NAMALWA (cell line): Measurements from ENCODE around the gene ILF2.
"Not testable (repeated sequence)": the region's sequence is repeated elsewhere in the genome, so short reads cannot be mapped to it uniquely, and the experiment has no call there.

Experiments
- DNase-seq: peaks from one replicate; pipeline ENCODE4 v3.0.0-alpha.2; 2015; ENCODE audit warnings: low spot score

ILF2 gene

DNA sequence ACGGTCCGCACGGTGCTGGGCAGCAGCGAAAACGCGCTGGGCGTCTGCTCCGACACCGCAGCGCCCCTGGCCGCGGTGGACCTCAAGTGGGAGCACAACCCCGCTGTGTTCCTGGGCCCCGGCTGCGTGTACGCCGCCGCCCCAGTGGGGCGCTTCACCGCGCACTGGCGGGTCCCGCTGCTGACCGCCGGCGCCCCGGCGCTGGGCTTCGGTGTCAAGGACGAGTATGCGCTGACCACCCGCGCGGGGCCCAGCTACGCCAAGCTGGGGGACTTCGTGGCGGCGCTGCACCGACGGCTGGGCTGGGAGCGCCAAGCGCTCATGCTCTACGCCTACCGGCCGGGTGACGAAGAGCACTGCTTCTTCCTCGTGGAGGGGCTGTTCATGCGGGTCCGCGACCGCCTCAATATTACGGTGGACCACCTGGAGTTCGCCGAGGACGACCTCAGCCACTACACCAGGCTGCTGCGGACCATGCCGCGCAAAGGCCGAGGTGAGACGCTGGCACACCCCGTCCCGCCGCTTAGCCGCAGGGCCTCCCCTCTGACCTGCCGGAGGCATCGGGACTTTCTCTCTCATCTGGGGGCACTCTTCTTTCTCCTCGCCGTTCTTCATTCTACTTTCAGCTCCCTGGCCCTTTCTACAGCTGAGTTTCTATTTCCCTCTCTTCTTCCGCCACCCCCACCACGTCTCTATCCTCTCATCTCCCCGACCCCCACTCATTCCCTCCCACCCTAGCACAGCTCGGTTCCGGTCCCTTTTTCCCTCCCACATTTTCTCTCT is 8.7 kb upstream of the ILF2 start:
- no peak for DNase-seq

DNA sequence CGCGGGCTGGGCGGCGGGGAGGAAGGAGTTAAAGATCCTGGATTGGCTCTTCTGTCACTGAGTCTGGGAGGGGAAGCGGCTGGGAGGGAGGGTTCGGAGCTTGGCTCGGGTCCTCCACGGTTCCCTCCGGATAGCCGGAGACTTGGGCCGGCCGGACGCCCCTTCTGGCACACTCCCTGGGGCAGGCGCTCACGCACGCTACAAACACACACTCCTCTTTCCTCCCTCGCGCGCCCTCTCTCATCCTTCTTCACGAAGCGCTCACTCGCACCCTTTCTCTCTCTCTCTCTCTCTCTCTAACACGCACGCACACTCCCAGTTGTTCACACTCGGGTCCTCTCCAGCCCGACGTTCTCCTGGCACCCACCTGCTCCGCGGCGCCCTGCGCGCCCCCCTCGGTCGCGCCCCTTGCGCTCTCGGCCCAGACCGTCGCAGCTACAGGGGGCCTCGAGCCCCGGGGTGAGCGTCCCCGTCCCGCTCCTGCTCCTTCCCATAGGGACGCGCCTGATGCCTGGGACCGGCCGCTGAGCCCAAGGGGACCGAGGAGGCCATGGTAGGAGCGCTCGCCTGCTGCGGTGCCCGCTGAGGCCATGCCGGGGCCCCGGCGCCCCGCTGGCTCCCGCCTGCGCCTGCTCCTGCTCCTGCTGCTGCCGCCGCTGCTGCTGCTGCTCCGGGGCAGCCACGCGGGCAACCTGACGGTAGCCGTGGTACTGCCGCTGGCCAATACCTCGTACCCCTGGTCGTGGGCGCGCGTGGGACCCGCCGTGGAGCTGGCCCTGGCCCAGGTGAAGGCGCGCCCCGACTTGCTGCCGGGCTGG is 7.9 kb upstream of the ILF2 start, which contains the start of gene NPR1:
TSS of gene NPR1 (plus strand) at position 170 of the 818 bp plus-strand sequence. CDS start at position 591, 421 bp downstream.
- DNase-seq, result no peak

DNA sequence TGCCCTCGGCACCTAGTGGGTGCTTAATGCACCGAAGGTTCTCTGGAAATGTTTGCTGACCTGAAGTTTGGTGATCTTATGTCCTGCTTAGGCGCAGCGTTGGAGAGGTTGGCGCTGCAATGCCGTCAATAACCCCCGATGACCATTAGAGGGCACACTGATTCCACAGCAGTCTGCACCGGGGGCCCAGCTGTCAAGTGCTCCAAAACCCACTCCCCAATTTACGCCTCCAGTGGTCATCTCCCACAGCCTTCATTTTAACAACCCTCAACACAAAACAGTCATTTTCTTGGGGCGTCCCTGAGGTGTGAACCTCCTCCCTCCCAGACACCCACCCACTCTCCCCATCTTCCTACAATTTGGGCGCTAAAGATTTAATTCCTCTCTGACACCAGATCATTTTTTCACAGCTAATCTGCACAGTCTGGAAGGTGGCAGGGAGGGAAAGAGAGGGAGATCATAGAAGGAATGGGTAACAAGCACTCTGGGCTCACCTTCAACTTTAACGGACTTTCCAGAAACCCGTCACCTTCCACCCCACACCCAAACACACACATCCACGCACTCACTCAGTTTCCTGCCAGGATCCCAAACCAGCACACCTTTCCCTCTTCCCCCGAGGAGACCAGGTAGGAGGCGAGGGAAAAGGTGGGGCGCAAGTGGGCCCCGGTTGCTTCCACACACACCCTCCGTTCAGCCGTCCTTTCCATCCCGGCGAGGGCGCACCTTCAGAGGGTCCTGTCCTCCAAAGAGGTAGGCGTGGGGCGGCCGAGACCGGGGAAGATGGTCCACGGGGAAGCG is 7.1 kb upstream of the ILF2 start:
- DNase-seq, result peak; percentile 77

DNA sequence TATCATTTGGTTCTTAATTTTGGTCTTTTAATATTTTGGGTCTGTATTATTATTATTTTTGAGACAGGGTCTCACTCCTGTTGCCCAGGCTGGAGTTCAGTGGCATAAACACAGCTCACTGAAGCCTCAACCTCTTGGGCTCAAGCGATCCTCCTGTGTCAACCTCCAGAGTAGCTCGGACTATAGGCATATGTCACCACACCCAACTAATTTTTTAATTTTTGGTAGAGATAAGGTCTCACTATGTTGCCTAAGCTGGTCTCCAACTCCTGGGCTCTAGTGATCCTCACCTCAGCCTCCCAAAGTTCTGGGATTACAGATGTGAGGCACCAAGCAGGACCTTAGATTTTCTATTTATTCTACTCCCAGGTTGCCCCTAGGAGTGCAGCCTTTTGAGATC is 2.7 kb upstream of the ILF2 start:
- no peak for DNase-seq

DNA sequence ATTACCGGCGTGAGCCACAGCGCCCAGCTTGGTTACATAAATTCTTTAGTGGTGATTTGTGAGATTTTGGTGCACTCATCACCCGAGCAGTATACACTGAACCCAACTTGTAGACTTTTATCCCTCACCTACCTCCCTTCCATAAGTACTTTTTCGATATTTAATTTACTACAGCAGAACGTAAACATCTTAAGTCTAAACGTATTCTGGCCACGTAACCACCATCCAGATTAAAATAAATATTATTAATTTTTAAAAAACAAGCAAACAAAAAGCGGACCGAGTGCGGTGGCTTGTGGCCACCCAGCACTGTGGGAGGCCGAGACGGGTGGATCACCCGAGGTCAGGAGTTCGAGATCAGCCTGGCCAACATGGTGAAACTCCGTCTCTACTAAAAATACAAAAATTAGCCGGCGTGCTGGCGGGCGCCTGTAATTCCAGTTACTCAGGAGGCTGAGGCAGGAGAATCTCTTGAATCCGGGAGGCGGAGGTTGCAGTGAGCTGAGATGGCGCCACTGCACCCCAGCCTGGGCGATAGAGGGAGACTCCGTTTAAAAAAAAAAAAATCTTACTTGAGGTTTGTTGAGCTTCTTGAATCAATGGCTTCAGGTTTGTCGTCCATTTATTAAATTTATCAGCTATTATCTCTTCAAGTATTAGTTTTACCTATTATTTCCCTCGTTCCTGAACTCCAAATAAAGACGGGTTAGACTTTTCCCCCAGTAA is 998 bp upstream of the ILF2 start:
- peak; percentile 82 for DNase-seq

DNA sequence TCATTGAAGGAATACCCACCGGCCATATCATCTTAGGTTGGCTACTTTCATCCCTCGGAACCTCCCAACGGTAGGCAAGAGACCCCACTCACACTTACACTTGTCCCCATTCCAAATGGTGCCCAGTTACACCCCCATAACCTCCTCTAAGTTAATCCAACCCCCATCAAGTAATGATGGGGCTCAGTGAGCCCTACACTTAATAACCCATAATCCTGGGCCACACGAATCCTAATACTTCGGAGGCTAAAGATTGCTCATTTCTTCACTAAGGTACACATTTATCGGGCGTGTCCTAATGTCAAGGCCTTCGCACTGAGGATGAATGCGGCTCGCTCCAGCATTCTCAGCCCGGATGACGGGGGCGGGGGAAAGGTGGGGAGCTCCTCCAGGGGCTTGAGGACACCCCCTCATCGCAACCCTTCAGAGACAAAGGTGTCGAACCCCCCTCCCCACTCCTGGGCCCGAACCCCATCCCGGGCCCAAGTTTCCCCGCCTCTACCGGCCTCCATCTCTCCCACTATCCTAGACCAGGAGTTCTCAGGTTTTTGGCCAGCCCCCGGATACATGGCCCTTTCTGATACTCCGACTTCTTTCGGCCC is 435 bp downstream of the ILF2 start:
- DNase-seq, result no peak

DNA sequence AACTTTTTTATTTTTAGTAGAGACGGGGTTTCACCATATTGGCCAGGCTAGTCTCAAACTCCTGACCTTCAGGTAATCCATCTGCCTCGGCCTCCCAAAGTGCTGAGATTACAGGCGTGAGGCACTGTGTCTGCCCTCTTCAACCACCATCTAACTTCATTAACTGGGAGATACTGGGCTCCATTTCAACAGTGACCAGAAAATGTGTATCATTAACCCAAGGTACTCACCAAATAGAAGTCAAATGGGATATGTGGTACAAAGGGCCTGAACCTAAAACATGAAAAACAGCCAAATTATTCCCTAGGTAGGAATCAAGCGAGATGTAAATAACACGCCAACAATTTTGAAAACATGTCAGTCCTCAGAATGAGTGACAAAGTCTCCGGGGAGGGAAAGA is 1.2 kb downstream of the ILF2 start:
- no peak for DNase-seq

DNA sequence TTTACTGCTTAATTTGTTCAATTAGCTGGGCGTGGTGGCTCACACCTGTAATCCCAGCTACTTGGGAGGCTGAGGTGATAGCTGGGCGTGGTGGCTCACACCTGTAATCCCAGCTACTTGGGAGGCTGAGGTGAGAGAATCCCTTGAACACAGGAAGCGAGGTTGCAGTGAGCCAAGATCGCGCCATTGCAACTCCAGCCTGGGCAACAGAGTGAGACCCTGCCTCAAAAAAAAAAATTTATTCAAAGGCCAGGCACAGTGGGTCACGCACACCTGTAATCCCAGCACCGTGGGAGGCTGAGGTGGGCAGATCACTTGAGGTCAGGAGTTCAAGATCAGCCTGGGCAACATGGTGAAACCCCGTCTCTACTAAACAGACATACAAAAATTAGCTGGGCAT is 2.1 kb downstream of the ILF2 start:
- not testable (repeated sequence) for DNase-seq

DNA sequence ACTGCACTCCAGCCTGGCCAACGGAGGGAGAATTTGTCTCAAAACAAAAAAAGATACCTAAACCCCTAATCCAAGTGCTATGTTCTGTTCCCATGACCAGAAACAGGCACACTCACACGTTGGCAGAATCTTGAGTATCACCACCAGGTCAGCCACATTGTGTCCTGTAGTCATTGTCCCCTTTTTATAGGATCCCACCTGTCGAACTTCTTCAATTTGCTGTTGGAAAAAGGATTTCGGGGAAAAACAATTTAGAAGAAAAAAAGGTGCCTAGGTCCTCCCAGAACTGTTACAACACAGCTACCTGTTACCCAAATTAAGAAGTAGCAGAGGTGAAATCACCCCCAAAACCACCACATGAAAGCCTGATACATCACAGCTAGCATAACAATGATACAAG is 3.4 kb downstream of the ILF2 start:
- DNase-seq, result no peak

DNA sequence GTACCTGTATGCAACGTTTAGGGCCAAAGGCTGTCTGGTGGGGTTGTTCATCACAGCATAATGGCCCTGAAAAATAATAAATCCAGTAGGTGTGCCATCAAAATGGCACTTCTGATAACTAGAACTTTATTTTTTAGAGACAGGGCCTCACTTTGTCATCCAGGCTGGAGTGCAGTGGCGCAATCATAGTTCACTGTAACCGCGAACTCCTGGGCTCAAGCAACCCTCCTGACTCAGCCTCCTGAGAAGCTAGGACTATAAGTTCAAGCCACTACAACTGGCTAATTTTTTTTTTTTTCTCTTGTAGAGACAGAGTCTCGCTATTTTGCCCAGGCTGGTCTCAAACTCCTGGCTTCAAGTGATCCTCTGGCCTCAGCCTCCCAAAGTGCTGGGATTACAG is 7.6 kb downstream of the ILF2 start:
- DNase-seq, result no peak

DNA sequence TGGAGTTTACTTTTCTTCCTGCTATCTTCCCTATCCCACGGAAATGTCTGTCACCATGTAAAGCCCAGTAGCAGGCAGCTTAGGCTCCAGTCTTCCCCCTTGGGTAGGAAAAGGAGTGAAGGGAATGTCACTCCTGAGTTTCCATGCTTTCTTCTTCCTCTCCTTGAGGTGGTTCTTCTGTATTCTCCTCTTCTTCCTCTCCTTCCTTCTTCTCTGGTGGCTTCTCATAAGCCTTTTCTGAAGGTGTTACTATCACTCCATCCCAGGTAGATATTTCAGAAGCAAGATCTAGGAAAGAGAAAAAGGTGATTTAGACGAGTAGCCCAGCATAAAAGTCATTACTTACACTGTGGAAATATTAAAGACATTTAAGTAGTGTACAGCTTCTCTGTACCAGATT is 8.5 kb downstream of the ILF2 start:
- DNase-seq, result no peak

DNA sequence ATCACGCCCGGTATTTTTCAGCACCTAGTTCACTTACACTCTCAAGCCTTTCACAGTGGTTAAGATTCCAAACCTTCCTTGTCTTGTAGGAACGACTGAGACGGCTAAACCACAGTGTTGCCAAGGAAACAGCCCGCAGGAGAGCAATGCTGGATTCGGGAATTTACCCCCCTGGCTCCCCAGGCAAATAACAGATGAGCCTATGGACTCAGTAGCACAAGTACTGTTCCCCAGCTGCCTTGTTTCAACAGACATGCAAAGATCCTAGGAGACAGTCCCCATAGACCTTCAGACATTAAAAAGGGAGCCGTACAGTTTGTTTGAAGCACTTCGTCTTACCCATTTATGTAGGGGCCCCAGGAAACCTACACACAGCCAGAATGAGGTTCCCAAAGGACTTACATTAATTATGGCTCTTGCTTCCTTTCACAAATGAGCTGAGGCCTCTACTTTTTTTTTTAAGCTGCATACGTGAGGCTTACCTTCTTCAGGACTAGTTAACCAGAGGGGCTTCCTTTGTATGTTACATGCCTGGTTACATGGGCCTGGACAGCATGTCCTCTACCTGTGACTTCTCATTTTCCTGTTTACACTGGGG is 9.6 kb downstream of the ILF2 start:
- peak; percentile 40 for DNase-seq

DNA sequence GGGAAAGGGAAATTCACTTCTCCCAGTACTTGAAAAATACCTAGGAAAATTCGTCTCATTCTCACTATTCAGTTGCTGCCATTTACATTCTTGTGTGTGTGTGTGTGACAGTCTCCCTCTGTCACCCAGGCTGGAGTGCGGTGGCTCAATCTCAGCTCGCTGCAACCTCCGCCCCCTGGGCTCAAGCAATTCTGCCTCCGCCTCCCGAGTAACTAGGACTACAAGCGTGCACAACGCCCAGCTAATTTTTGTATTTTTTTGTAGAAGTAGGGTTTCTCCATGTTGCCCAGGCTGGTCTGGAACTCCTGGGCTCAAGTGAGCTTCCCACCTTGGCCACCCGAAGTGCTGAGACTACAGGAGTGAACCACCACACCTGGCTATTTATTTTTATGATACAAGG is 11.1 kb downstream of the ILF2 start:
- DNase-seq, result no peak

DNA sequence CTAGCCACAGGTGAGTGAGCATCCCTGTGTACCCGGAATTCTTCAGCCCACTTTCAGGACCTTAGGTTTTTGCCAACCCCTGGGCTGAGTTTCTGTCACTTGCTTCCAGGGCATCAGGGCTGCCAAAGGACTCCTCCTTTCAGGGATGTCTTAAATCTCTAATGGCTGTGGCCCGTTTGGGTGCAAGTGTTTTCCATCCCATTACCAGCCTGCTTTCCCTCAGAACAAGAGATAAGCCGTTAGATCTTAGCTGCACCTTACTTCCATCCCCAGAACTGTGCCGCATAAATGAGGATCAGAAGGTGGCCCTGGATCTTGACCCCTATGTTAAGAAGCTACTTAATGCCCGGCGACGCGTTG is 11.6 kb downstream of the ILF2 start:
- DNase-seq, result no peak

DNA sequence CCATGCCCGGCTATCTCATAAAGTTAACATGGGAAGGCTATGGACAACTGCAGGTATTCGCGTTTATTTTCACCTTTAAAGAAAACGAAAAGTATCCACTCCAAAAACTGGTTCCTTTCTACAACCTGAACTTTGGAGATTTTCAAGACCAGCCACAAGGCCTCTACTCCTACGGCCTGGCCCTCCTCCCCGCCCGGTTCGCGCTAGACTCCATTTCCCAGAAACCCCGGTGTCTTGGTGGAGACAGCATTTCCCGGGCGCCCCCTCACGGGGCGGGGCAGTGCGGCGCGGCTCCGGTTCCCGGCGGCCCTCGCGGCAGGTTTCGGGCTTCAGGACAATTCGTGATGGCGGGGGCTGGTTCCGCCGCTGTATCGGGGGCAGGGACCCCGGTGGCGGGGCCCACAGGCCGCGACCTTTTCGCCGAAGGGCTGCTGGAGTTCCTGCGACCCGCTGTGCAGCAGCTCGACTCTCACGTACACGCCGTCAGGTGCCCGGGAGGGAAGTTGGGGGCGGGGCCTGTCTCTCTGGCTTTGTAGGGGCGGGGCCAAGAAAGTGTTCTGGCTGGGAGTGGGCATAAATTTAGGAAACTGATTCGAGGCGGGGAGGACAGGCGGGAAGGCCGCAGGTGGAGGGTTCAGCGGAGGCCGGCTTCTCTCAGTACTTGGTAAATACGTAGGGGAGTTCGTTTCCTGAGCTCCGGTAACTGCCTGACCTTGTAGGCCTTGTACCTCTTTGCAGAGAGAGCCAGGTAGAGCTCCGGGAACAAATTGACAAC is 12.2 kb downstream of the ILF2 start, which contains the start of gene SNAPIN:
TSS of gene SNAPIN (plus strand) at position 304 of the 775 bp plus-strand sequence. CDS start at position 345, 41 bp downstream.
- peak; percentile 97 for DNase-seq

DNA sequence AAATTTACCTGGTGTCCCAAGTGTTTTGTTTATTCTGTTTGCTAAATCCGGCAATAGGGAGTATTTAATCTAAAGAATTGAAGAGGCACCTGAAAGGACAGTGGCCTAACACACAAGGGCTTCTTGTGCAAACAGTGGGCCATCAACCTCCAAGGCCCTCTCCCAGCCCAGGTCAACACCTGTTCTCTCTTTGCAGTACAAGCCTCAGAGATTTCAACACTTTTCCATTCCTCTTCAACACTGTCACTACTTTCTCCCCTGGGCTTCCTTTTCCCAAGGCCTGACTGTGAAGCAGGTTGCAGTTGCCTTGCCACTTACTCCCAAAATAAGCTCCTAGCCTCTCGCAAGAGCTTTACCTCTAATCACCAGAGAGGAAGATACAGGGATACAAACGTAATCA is 15.5 kb downstream of the ILF2 start:
- no peak for DNase-seq

DNA sequence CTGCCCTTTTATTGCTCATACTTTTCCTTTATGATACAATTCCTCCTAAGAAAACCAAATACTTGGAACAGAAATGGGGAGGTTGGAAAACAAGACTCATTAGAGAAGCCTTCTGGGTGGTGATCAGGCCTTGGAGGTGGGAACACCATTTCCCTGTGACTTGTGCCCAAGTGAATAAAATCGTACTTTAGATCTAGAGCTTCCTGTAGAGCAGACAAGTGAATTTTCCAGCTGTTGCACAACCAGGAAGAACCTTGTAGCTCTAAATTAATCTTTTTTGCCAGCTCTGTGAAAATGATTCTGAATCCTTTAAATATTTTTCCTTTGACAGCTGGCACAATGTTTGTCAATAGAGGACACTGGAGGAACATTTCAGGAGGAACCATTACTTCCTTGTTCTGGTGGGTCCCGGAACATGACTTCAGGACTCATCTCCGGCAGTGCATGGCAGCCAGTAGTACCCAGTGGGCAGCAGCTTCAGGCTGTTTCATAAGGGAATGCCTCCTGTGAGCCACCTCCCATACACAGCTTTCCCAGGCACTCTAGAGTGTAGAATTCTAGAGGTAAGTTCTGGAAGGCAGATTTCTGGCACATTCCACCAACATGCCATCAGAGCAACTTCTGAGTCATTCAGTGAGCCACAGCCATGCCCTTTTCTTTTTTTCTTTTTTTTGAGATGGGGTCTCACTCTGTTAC is 17.8 kb downstream of the ILF2 start:
- no peak for DNase-seq

DNA sequence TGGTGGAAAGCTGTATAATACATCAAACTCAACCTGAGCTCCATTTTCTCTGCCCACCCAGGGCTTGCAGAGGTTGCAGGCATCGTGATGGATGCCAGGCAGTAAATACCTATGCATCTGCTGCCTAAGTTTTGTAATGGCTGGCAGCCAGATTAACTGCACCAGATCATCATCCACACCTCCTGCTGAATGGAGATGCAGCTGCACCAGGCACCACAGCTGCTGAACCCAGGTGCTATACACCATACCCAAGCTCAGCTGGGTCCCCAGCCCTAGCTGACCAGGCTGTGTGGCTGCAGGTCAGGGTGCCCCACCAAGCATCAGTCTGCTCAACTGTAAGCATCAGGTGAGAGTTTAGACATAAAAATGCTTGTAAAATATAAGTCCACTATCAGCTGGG is 19.0 kb downstream of the ILF2 start:
- peak; percentile 63 for DNase-seq

DNA sequence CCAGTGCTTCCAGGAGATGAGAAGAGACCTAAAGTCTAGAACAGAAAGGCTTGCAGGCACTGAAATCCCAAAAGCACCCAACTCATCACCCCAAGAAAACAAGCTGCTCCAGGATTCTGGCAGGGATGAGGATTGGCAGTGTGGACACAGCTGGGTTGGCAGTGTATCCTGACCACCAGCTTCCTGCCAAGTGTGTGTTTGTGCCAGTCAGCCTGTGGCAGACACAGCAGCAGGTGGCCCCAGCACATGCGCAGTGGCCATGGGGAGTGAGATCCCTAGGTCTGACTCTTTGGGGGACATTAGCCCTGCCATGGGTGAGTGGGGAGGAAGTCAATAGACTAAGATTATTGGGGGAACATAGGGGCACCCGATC is 20.9 kb downstream of the ILF2 start:
- DNase-seq, result no peak
